GM21381 (cell line): ENCODE measurements around the gene BTG1.
A peak's percentile ranks its signal among the peaks of the same experiment; 100 is the strongest.

ENCODE experiments used
- ATAC-seq: cut with Tn5 transposase; IDR thresholded peaks from one replicate; pipeline ENCODE4 v1.9.1; 2021; ENCODE audit warnings: mild to moderate bottlenecking, moderate library complexity; ENCODE audit not compliant: unreplicated experiment

Gene BTG1

DNA sequence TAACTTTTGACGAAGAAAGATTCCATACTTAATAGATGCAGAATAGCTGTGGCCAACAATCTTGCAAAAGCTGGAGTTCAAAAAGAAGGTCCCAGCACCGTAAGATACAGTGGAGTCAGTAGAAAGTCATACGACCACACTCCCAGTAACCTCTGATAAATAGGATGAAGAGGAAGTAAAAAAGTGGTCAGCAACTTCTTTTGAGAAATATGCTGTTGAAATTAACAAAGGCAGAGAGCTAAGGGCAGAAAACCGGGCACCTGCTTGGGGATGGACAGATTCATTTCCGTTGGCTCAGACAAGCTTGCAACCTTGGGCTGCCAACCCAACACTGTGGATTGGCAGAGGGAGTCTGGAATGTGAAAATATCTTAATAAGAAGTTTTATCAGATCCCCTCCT lies 40.0 kb downstream of the BTG1 start:
- ATAC-seq: no peak

GRCh38 chr12:92105110-92105509 lies 40.5 kb downstream of the BTG1 start:
- ATAC-seq: no peak

DNA sequence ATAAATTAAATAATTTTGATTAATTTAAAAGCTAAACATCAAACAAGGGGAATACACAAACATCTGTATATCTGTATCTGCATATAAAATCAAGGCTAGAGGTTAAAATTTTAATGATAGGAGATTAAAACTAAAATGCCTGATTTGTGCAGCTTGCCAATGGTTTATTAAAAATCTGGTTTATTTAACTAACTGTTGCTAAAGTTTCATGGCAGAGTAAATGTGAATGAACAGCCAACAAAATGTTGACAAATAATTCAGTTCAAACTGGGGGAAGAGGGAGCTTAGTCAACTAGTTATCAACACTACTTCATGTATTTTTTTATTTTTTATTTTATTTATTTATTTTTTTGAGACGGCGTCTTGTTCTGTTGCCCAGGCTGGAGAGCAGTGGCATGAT lies 43.0 kb downstream of the BTG1 start:
- ATAC-seq: no peak

GRCh38 chr12:92098594-92099380 lies 46.9 kb downstream of the BTG1 start:
- no peak for ATAC-seq

DNA sequence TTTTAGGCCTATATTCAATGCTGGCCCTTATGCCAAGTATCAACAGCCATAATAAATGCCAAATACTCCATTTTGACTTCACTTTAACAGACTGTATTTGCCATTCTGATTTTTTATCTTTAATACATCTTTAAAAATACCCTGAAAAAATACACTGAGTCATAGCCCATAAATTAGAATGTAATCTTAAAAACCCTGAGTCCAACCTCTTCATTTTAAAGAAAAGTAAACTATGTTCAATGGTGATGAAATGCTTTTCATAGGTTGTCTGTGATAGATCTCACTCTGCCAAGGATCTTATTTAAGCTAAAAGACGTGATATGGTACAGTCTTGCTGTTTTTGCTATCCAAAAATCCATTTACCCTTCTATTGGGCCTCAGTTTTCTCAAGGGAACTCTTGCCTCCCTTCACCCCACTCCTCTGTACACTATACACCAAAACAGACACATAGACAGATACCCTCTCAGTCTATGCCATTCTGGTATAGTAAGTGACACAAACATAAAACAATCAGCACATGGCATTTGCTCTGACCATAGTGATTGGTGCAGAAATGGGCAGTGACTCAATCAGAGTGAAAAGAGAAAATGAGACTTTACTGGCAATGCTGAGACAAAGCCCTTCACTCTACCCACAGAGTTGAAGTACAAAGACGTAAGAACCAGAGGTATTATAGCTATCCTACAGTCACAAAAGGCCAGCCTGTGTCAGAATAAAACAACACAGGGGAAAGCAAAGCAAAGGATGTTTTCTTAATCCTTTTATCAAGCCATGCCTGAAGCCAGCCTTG lies 49.1 kb downstream of the BTG1 start:
- ATAC-seq: no peak

GRCh38 chr12:92094751-92095161 lies 50.9 kb downstream of the BTG1 start:
- ATAC-seq: no peak

DNA sequence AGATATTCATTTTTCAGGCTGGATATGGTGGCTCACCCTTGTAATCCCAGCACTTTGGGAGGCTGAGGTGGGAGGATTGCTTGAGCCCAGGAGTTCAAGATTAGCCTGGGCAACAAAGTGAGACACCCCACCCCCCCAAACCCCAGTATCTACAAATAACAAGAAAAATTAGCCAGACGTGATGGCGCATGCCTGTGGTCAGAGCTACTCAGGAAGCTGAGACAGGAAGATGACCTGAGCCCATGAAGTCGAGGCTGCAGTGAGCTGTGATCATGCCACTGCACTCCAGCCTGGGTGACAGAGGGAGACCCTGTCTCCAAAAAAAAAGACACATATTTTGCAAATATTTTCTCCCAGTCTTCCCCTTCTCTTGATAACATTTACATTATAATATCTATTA lies 51.3 kb downstream of the BTG1 start:
- peak; percentile 73 for ATAC-seq
